GM12874 (cell line): ENCODE results near the gene TRIO.

ENCODE experiments used
- CTCF ChIP-seq: IDR thresholded peaks from 2 replicates; pipeline ENCODE4 v1.5.1; 2011; ENCODE audit warnings: low read depth, mild to moderate bottlenecking, control low read depth, low read length, moderate library complexity; ENCODE audit not compliant: insufficient read depth

Gene TRIO

DNA sequence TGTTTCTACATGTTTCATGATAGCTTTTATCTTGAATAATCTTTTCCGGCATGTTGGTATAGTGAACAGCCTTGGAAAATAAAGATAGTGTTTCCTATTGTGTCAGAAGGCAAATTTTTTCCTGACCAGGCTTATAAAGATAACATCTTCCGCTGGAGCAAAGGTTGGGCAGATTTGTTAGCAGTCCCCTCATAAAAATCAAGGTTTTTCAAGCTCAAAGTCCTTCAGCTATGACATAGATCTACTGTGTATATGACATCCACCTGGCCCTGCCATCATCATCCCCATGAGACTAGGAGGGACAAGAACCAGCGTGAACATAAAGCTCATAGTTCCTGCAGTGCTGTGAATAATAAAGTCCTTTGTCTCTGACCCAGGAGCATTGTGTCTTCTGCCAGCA is 408.1 kb downstream of the TRIO start:
- TF ChIP-seq CTCF, result no peak

- no peak for TF ChIP-seq CTCF
These were observed 408.9 kb downstream of the TRIO start for GRCh38 chr5:14552017-14552416.

DNA sequence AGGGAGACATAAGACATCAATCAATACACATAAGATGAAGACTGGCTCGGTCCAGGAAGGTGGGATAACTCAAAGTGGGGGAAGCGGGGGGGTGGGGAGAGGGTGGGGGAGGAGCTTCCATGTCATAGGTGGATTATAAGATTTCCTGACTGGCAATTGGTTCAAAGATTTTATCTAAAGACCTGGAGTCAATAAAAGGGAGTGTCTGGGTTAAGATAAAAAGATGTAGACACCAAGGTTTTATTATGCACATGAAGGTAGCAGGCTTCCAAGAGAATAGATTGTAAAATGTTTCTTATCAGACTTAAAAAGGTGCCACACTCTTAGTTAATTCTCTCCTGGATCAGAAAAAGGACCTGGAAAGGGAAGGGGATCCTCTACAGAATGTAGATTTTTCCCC is 412.9 kb downstream of the TRIO start:
- no peak for TF ChIP-seq CTCF

DNA sequence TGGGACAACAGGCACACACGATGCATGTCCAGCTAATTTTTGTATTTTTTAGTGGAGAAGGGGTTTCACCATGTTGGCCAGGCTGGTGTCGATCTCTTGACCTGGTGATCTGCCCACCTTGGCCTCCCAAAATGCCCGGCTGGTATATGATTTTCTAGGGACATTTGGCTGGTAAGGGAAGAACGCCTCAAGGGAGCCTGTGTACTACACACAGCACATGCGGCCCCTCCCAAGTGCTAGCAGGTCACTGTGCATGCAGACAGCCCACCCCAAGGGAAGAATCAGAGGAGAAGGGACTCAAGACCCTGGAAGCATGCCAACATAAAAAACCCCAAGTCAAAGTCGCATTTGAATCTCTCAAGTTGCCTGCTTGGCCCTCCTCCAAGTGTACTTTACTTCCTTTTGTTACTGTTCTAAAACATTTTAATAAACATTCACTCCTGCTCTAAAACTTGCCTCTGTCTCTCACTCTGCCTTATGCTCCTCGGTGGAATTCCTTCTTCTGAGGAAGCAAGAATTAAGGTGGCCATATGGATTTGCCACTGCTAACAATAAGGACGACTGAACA is 414.1 kb downstream of the TRIO start:
- TF ChIP-seq CTCF, result no peak

GRCh38 chr5:14557791-14558415 is 414.8 kb downstream of the TRIO start:
- no peak for TF ChIP-seq CTCF
